GM23248 (cell line): ENCODE data around the gene FOXD4L5. TPM values are rescaled to one million over a fixed set of nuclear protein-coding genes. Genes with fewer than 3 reads are reported as not detected.
"Not testable (repeated sequence)": the region's sequence is repeated elsewhere in the genome, so short reads cannot be mapped to it uniquely, and the experiment has no call there.

Experiments used
- DNase-seq: peaks from one replicate; pipeline ENCODE4 v3.0.0-alpha.2; 2015
- H2AFZ ChIP-seq: fragments of 200-600 bp; sonication (generic); 2 replicates; pipeline ENCODE4 v1.6.1; 2016; ENCODE audit warnings: antibody characterized with exemption
- H3F3A ChIP-seq: fragments of 200-600 bp; sonication (generic); 2 replicates; pipeline ENCODE4 v1.6.1; 2016; ENCODE audit warnings: mild to moderate bottlenecking, antibody characterized with exemption, mixed run types; ENCODE audit not compliant: insufficient read depth
- H3K27ac ChIP-seq: fragments of 200-600 bp; sonication (generic); 2 replicates; pipeline ENCODE4 v1.5.1; 2016; ENCODE audit warnings: mild to moderate bottlenecking
- H3K27me3 ChIP-seq: fragments of 200-600 bp; sonication (generic); replicated peaks from 2 replicates; pipeline ENCODE4 v1.6.1; 2016; ENCODE audit warnings: mild to moderate bottlenecking; ENCODE audit not compliant: insufficient read depth
- H3K36me3 ChIP-seq: fragments of 200-600 bp; sonication (generic); 2 replicates; pipeline ENCODE4 v1.6.1; 2016; ENCODE audit warnings: low read depth, mild to moderate bottlenecking
- H3K4me1 ChIP-seq: fragments of 200-600 bp; sonication (generic); 2 replicates; pipeline ENCODE4 v1.6.1; 2016; ENCODE audit warnings: mild to moderate bottlenecking; ENCODE audit not compliant: insufficient read depth
- H3K4me2 ChIP-seq: fragments of 200-600 bp; sonication (generic); one replicate; pipeline ENCODE4 v1.6.1; 2016; ENCODE audit warnings: mild to moderate bottlenecking; ENCODE audit not compliant: unreplicated experiment
- H3K4me3 ChIP-seq: fragments of 200-600 bp; sonication (generic); 2 replicates; pipeline ENCODE4 v1.5.1; 2016; ENCODE audit warnings: mild to moderate bottlenecking
- H3K79me2 ChIP-seq: fragments of 200-600 bp; sonication (generic); 2 replicates; pipeline ENCODE4 v1.6.1; 2016; ENCODE audit warnings: mild to moderate bottlenecking; ENCODE audit not compliant: insufficient read depth
- H3K9ac ChIP-seq: fragments of 200-600 bp; sonication (generic); 2 replicates; pipeline ENCODE4 v1.6.1; 2016; ENCODE audit warnings: mild to moderate bottlenecking
- H3K9me2 ChIP-seq: fragments of 200-600 bp; sonication (generic); 2 replicates; pipeline ENCODE4 v1.6.1; 2016; ENCODE audit warnings: mixed run types, mild to moderate bottlenecking, moderate library complexity; ENCODE audit not compliant: insufficient read depth
- H3K9me3 ChIP-seq: fragments of 200-600 bp; sonication (generic); one replicate; pipeline ENCODE4 v1.6.1; 2017; ENCODE audit warnings: low read depth
- H4K20me1 ChIP-seq: fragments of 200-600 bp; sonication (generic); 2 replicates; pipeline ENCODE4 v1.6.0; 2016; ENCODE audit not compliant: insufficient read depth
- WGBS, 2 experiments: methylation state at CpG; one replicate each; pipeline ENCODE4 v1.1.6; 2015 to 2017; ENCODE audit warnings: low lambda C conversion rate in 2 of 2, low coverage in 1 of 2; ENCODE audit errors: missing lambda C conversion rate in 2 of 2; 5-methylcytosine and 5-hydroxymethylcytosine counted together
- in situ Hi-C: fragments of 300-500 bp; cut with MboI; formaldehyde crosslinking; loops from 2 replicates; pipeline ENCODE4 v1.15.0; 2020
- polyA plus RNA-seq: library from polyadenylated mRNA; unstranded; fragments of >200 nt; fragmentation: Nextera tagmentation; extraction: Ambion mirVana; gene quantifications from 2 replicates; pipeline ENCODE4 v1.2.1, GENCODE V29; 2016
- small RNA-seq: library from RNA; depleted of rRNA; stranded (forward); fragments of <200 nt; gene quantifications from one replicate; pipeline ENCODE3, GENCODE V24; 2014; ENCODE audit warnings: low read depth, low replicate concordance
- total RNA-seq: library from RNA; depleted of rRNA; stranded (reverse); fragments of >200 nt; shearing (Covaris generic); gene quantifications from 2 replicates; pipeline ENCODE4 v1.2.3, GENCODE V29; 2014; rRNA removed

The FOXD4L5 gene
- total RNA-seq (not detected in 2 replicates), polyA plus RNA-seq (not detected in 2 replicates)

GRCh38 chr9:65285109-65285508 lies at the start of gene FOXD4L5:
Gene FOXD4L5 (minus strand): TSS chr9:65285209. CDS start chr9:65284377, 832 bp downstream.
- H3K27ac ChIP-seq, H3K36me3 ChIP-seq, H4K20me1 ChIP-seq, H3K9me3 ChIP-seq, in situ Hi-C loops, H3K79me2 ChIP-seq, H3K9me2 ChIP-seq, DNase-seq, H3K4me3 ChIP-seq, H3K27me3 ChIP-seq, H3K4me2 ChIP-seq, H2AFZ ChIP-seq, H3K4me1 ChIP-seq, H3K9ac ChIP-seq, H3F3A ChIP-seq: not testable (repeated sequence)
- 79 to 100% methylated on average over 1 of the region's 2 CpGs for WGBS, 2 experiments

GRCh38 chr9:65283943-65284342 lies 1.1 kb downstream of the FOXD4L5 start:
- H3K4me3 ChIP-seq, H4K20me1 ChIP-seq, H3K79me2 ChIP-seq, H3K4me1 ChIP-seq, H3K9me2 ChIP-seq, H3K9me3 ChIP-seq, H2AFZ ChIP-seq, in situ Hi-C loops, H3K4me2 ChIP-seq, H3K27ac ChIP-seq, H3K27me3 ChIP-seq, H3F3A ChIP-seq, H3K9ac ChIP-seq, DNase-seq, H3K36me3 ChIP-seq: not testable (repeated sequence)
- no CpG with 5 or more reads among the region's 33 CpGs for WGBS, 2 experiments

- H3K79me2 ChIP-seq, H3K36me3 ChIP-seq, H3K27me3 ChIP-seq, in situ Hi-C loops, H4K20me1 ChIP-seq, H3K9me3 ChIP-seq, H3K9me2 ChIP-seq, H2AFZ ChIP-seq, H3K4me3 ChIP-seq, H3K4me2 ChIP-seq, DNase-seq, H3K4me1 ChIP-seq, H3K9ac ChIP-seq, H3F3A ChIP-seq, H3K27ac ChIP-seq: not testable (repeated sequence)
- no CpG with 5 or more reads among the region's 27 CpGs for WGBS, 2 experiments
Measured at GRCh38 chr9:65282976-65283375, 2.0 kb downstream of the FOXD4L5 start.

Small RNA genes within 50 kb of the gene (small RNA-seq; reads per million reads assigned to genes)
- not detected for gene IGKV1OR9-1
